ENCODE data around the gene CLEC4D.
"Not testable (repeated sequence)": the region's sequence is repeated elsewhere in the genome, so short reads cannot be mapped to it uniquely, and the experiment has no call there.

Gene CLEC4D

GRCh38 chr12:8483079-8483478 is 30.2 kb upstream of the CLEC4D start:
- no peak for TF ChIP-seq CTCF (conservative IDR thresholded peaks at IDR 0.05; ENCODE audit: control insufficient read depth, insufficient read depth, low read depth, low read length)
- DNase-seq (ENCODE audit: low read depth), result no peak
- no peak overlapping the region for H3K4me3 ChIP-seq (ENCODE audit: control insufficient read depth, low read depth, low read length)

GRCh38 chr12:8491646-8492530 is 21.4 kb upstream of the CLEC4D start:
- TF ChIP-seq CTCF (conservative IDR thresholded peaks at IDR 0.05; ENCODE audit: control insufficient read depth, insufficient read depth, low read depth, low read length), result no peak
- DNase-seq (ENCODE audit: low read depth), result no peak
- H3K4me3 ChIP-seq (ENCODE audit: control insufficient read depth, low read depth, low read length), result no peak overlapping the region

GRCh38 chr12:8493084-8493483 is 20.2 kb upstream of the CLEC4D start:
- H3K4me3 ChIP-seq (ENCODE audit: control insufficient read depth, low read depth, low read length), result no peak overlapping the region
- no peak for TF ChIP-seq CTCF (conservative IDR thresholded peaks at IDR 0.05; ENCODE audit: control insufficient read depth, insufficient read depth, low read depth, low read length)
- DNase-seq (ENCODE audit: low read depth), result no peak

- not testable (repeated sequence) for DNase-seq (ENCODE audit: low read depth); H3K4me3 ChIP-seq (ENCODE audit: control insufficient read depth, low read depth, low read length)
Measured at GRCh38 chr12:8495671-8496070, 17.6 kb upstream of the CLEC4D start.

- H3K4me3 ChIP-seq (ENCODE audit: control insufficient read depth, low read depth, low read length); DNase-seq (ENCODE audit: low read depth): not testable (repeated sequence)
Measured at GRCh38 chr12:8496074-8496473, 17.2 kb upstream of the CLEC4D start.

GRCh38 chr12:8499616-8500015 is 13.7 kb upstream of the CLEC4D start:
- TF ChIP-seq CTCF (conservative IDR thresholded peaks at IDR 0.05; ENCODE audit: control insufficient read depth, insufficient read depth, low read depth, low read length), result no peak
- DNase-seq (ENCODE audit: low read depth), result no peak

GRCh38 chr12:8501720-8502119 is 11.6 kb upstream of the CLEC4D start:
- DNase-seq (ENCODE audit: low read depth), result no peak
- TF ChIP-seq CTCF (conservative IDR thresholded peaks at IDR 0.05; ENCODE audit: control insufficient read depth, insufficient read depth, low read depth, low read length), result no peak
- no peak overlapping the region for H3K4me3 ChIP-seq (ENCODE audit: control insufficient read depth, low read depth, low read length)

More at GRCh38 chr12:8499616-8500015, 13.7 kb upstream of the CLEC4D start:
- no peak overlapping the region for H3K4me3 ChIP-seq (ENCODE audit: control insufficient read depth, low read depth, low read length)

GRCh38 chr12:8504351-8504750 is 9.0 kb upstream of the CLEC4D start:
- DNase-seq (ENCODE audit: low read depth), result no peak
- no peak for TF ChIP-seq CTCF (conservative IDR thresholded peaks at IDR 0.05; ENCODE audit: control insufficient read depth, insufficient read depth, low read depth, low read length)
- no peak overlapping the region for H3K4me3 ChIP-seq (ENCODE audit: control insufficient read depth, low read depth, low read length)

All from fibroblast of mammary gland (primary cell).